ENCODE measurements around the gene CTAG1B. TPM values are rescaled to one million over a fixed set of nuclear protein-coding genes. Genes with fewer than 3 reads are reported as not detected.

The CTAG1B gene
- total RNA-seq, 1 donor from 2014 or later = not detected

GRCh38 chrX:154607370-154607769 lies 11.7 kb downstream of the CTAG1B start:
- Histone ChIP-seq H3K4me2 (no peak overlapping the region), H3K36me3 (no peaks in the 10 kb centered on the region), H3F3A (ENCODE audit: low read depth) (no peaks in the 10 kb centered on the region), H3K9ac (no peak overlapping the region), H3K79me2 (ENCODE audit: low read depth) (no peaks in the 10 kb centered on the region), H2AFZ (replicated peaks) (no peak overlapping the region), H3K4me1 (no peaks in the 10 kb centered on the region), H3K27ac (no peak overlapping the region), H3K27me3 (no peaks in the 10 kb centered on the region), H3K4me3 (no peak overlapping the region), H4K20me1 (ENCODE audit: low read depth) (no peaks in the 10 kb centered on the region), H3K9me3 (ENCODE audit: low read depth) (no peaks in the 10 kb centered on the region)
- no peak for TF ChIP-seq CTCF (IDR thresholded peaks at IDR 0.05)
- TF ChIP-seq EZH2phosphoT487 (IDR thresholded peaks at IDR 0.05) = no peak
- no peak for TF ChIP-seq EZH2 (IDR thresholded peaks at IDR 0.05)
- DNase-seq (ENCODE audit: low spot score) = no peak
- Mint-ChIP-seq H3K4me1 (no peaks in the 10 kb centered on the region), H3K27ac (no peak overlapping the region), H3K4me3 (no peak overlapping the region), H3K27me3 (ENCODE audit: insufficient read depth, low read depth) (peaks cover 2% of the 10 kb centered on the region), H3K36me3 (no peaks in the 10 kb centered on the region), H3K9me3 (peaks cover 22% of the 10 kb centered on the region)

- Histone ChIP-seq H2AFZ (replicated peaks) (no peak overlapping the region), H3K27ac (no peak overlapping the region), H3K36me3 (no peaks in the 10 kb centered on the region), H3K9ac (no peak overlapping the region), H3K4me2 (no peak overlapping the region), H3K4me3 (no peak overlapping the region), H3K9me3 (ENCODE audit: low read depth) (no peaks in the 10 kb centered on the region), H3K27me3 (no peaks in the 10 kb centered on the region), H3F3A (ENCODE audit: low read depth) (no peaks in the 10 kb centered on the region), H3K79me2 (ENCODE audit: low read depth) (no peaks in the 10 kb centered on the region), H3K4me1 (no peaks in the 10 kb centered on the region), H4K20me1 (ENCODE audit: low read depth) (no peaks in the 10 kb centered on the region)
- Mint-ChIP-seq H3K27me3 (ENCODE audit: insufficient read depth, low read depth) (peaks cover 2% of the 10 kb centered on the region), H3K36me3 (no peaks in the 10 kb centered on the region), H3K9me3 (peaks cover 26% of the 10 kb centered on the region), H3K4me3 (no peak overlapping the region), H3K27ac (no peak overlapping the region), H3K4me1 (no peaks in the 10 kb centered on the region)
- TF ChIP-seq CTCF (IDR thresholded peaks at IDR 0.05) (no peak), EZH2phosphoT487 (IDR thresholded peaks at IDR 0.05) (no peak), EZH2 (IDR thresholded peaks at IDR 0.05) (no peak)
- no peak for DNase-seq (ENCODE audit: low spot score)
These were observed 13.5 kb downstream of the CTAG1B start for GRCh38 chrX:154605566-154605965.

GRCh38 chrX:154603438-154604430 lies 15.3 kb downstream of the CTAG1B start:
- Histone ChIP-seq H3K4me3 (no peak overlapping the region), H2AFZ (replicated peaks) (no peak overlapping the region), H4K20me1 (ENCODE audit: low read depth) (no peaks in the 10 kb centered on the region), H3K9me3 (ENCODE audit: low read depth) (no peaks in the 10 kb centered on the region), H3K36me3 (no peaks in the 10 kb centered on the region), H3K4me2 (no peak overlapping the region), H3K79me2 (ENCODE audit: low read depth) (no peaks in the 10 kb centered on the region), H3F3A (ENCODE audit: low read depth) (no peaks in the 10 kb centered on the region), H3K27ac (no peak overlapping the region), H3K27me3 (no peaks in the 10 kb centered on the region), H3K9ac (no peak overlapping the region), H3K4me1 (no peaks in the 10 kb centered on the region)
- peaks cover 2% of the 10 kb centered on the region for H3K27me3 Mint-ChIP-seq (ENCODE audit: insufficient read depth, low read depth)
- no peak for TF ChIP-seq EZH2 (IDR thresholded peaks at IDR 0.05)
- TF ChIP-seq EZH2phosphoT487 (IDR thresholded peaks at IDR 0.05) = no peak
- no peak for TF ChIP-seq CTCF (IDR thresholded peaks at IDR 0.05)
- H3K27ac Mint-ChIP-seq = no peak overlapping the region
- H3K9me3 Mint-ChIP-seq = peaks cover 27% of the 10 kb centered on the region
- no peaks in the 10 kb centered on the region for H3K4me1 Mint-ChIP-seq
- no peaks in the 10 kb centered on the region for H3K36me3 Mint-ChIP-seq
- DNase-seq (ENCODE audit: low spot score) = no peak
- H3K4me3 Mint-ChIP-seq = no peak overlapping the region
